GM23338 (cell line): ENCODE data around the gene VPS16.

Source experiments
- CREB1 ChIP-seq: fragments of 250-450 bp; sonication (Bioruptor Pico); IDR thresholded peaks from 2 replicates; pipeline ENCODE4 v1.5.0; 2020; ENCODE audit warnings: low read depth, mild to moderate bottlenecking, moderate library complexity
- CTCF ChIP-seq, 2 experiments: fragments of 200-600 bp in 1 of 2; sonication (generic) in 1 of 2; conservative IDR thresholded peaks; 2 replicates each; pipeline versions ENCODE4 v1.5.1 to v1.6.1; 2016 to 2017; ENCODE audit warnings: antibody characterized with exemption in 2 of 2, low read depth in 2 of 2, mild to moderate bottlenecking in 2 of 2, moderate library complexity in 1 of 2
- EZH2 ChIP-seq: fragments of 200-600 bp; sonication (generic); IDR thresholded peaks from one replicate; pipeline ENCODE4 v1.8.0; 2017; ENCODE audit warnings: antibody characterized with exemption, mild to moderate bottlenecking, low read depth; ENCODE audit not compliant: unreplicated experiment
- EZH2phosphoT487 ChIP-seq: fragments of 200-600 bp; sonication (generic); IDR thresholded peaks from one replicate; pipeline ENCODE4 v1.8.1; 2018; ENCODE audit warnings: antibody characterized with exemption; ENCODE audit not compliant: unreplicated experiment
- JUNB ChIP-seq: IDR thresholded peaks from one replicate; pipeline ENCODE4 v1.6.1; 2016; ENCODE audit warnings: antibody characterized with exemption; ENCODE audit not compliant: unreplicated experiment
- NANOG ChIP-seq: IDR thresholded peaks from 2 replicates; pipeline ENCODE4 v1.6.1; 2016; ENCODE audit warnings: antibody characterized with exemption, borderline replicate concordance
- POLR2AphosphoS5 ChIP-seq: IDR thresholded peaks from 2 replicates; pipeline ENCODE4 v1.6.1; 2016; ENCODE audit warnings: antibody characterized with exemption, low read depth
- REST ChIP-seq: IDR thresholded peaks from one replicate; pipeline ENCODE4 v1.6.1; 2018; ENCODE audit warnings: antibody characterized with exemption; ENCODE audit not compliant: unreplicated experiment
- ZNF114 ChIP-seq: fragments of 250-450 bp; sonication (Bioruptor Pico); IDR thresholded peaks from 2 replicates; pipeline ENCODE4 v1.5.0; 2020; ENCODE audit warnings: mild to moderate bottlenecking, moderate library complexity
- ZNF331 ChIP-seq: fragments of 250-450 bp; sonication (Bioruptor Pico); IDR thresholded peaks from 2 replicates; pipeline ENCODE4 v1.5.0; 2020; ENCODE audit warnings: low read depth, mild to moderate bottlenecking, moderate library complexity

- TF ChIP-seq POLR2AphosphoS5, result no peak
- TF ChIP-seq CTCF (conservative IDR thresholded peaks at IDR 0.05; ENCODE audit: low read depth in 2 of 2), result no peak
- TF ChIP-seq EZH2, result no peak
- TF ChIP-seq REST, result no peak
- TF ChIP-seq EZH2phosphoT487, result no peak
- TF ChIP-seq ZNF331 (CRISPR knock-in tag), result no peak
- no peak for TF ChIP-seq NANOG
- no peak for TF ChIP-seq CREB1
- no peak for TF ChIP-seq ZNF114
- TF ChIP-seq JUNB, result no peak
Measured at GRCh38 chr20:2849529-2849928, 9.0 kb downstream of the VPS16 start.
